ENCODE data around the gene CD9.
A peak's percentile ranks its signal among the peaks of the same experiment; 100 is the strongest.

The CD9 gene

GRCh38 chr12:6178981-6179761 lies 21.0 kb upstream of the CD9 start:
- Histone ChIP-seq H2BK5ac (ENCODE audit: low read depth, low read length, poor library complexity) (peak overlapping the region; percentile 92), H3K36me3 (ENCODE audit: control insufficient read depth in 1 of 2, insufficient read depth in 2 of 2, low read length in 2 of 2) (no peaks in the 10 kb centered on the region), H3K27ac (ENCODE audit: low read depth, low read length) (peak overlapping the region; percentile 99), H2AFZ (ENCODE audit: insufficient read depth, low read length, poor library complexity) (peak overlapping the region; percentile 74), H3K14ac (ENCODE audit: low read length) (peak overlapping the region; percentile 89), H3K23ac (ENCODE audit: low read length) (no peak overlapping the region), H3K79me1 (ENCODE audit: low read length) (peaks cover 51% of the 10 kb centered on the region), H3K4ac (ENCODE audit: low read depth, low read length) (peak overlapping the region; percentile 7), H3K4me1 (ENCODE audit: control insufficient read depth in 1 of 2, insufficient read depth in 2 of 2, low read length in 2 of 2) (peaks cover 40 to 52% of the 10 kb centered on the region in 2 experiments), H4K8ac (ENCODE audit: low read depth, low read length) (peak overlapping the region; percentile 64), H2BK120ac (ENCODE audit: insufficient read depth, low read length, poor library complexity) (peak overlapping the region; percentile 98), H3K79me2 (ENCODE audit: control insufficient read depth, insufficient read depth, low read length, poor library complexity) (peaks cover 16% of the 10 kb centered on the region), H3K9me3 (ENCODE audit: insufficient read depth, low read depth, low read length) (no peaks in the 10 kb centered on the region), H2BK12ac (ENCODE audit: low read length) (peak overlapping the region; percentile 98), H3K9ac (ENCODE audit: low read length) (no peak overlapping the region), H3K18ac (ENCODE audit: low read length) (peak overlapping the region; percentile 89), H4K12ac (ENCODE audit: low read depth, low read length) (peak overlapping the region; percentile 51), H2AK5ac (ENCODE audit: low read length) (peak overlapping the region; percentile 61), H3K27me3 (ENCODE audit: insufficient read depth, low read length) (no peaks in the 10 kb centered on the region), H3K4me2 (ENCODE audit: low read length) (peak overlapping the region; percentile 50), H4K91ac (ENCODE audit: low read depth, low read length) (peak overlapping the region; percentile 90), H3K4me3 (ENCODE audit: low read depth, low read length) (no peak overlapping the region)
- no CpG with 5 or more reads among the region's 10 CpGs for WGBS (ENCODE audit: extremely low coverage, insufficient coverage, insufficient read length)
- peak; percentile 85 to 91 for DNase-seq

DNA sequence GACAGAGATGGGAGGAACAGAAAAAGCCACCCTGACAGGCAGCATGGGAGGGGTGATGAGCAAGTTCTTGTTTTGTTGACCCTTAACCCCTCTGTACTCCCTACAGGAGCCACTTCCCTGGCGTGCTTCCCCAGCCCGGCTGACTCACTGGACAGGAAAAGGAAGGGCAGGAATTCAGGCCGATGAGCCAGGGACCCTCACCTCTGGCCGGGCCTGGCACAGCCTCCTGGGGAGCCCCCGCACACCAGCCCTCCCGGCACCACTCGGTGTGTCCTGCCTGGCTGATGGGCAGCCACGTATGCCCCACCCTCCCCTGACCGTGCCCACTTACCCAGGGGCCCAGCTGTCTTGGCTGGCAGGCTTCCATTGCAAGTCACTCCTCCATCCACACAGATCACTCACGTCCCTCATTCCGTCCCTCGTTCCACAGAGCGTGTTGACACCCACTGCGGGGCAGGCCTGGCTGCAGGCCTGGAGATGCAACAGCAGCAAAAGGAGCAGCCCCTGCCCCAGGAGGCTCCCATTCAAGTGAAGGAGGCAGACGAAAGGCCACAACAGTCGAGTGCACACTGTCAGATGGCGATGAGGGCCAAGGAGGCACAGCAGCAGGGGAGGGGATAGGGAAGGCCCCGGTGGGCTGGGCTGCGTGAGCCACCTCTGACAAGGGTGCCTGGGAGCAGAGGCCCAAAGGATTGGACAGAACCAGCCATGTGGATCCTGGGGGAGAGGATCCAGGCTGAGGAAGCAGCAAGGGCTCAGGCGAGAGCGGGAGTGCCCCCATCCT lies 19.7 kb upstream of the CD9 start:
- Histone ChIP-seq H3K79me2 (ENCODE audit: control insufficient read depth, insufficient read depth, low read length, poor library complexity) (peaks cover 16% of the 10 kb centered on the region), H3K4me3 (ENCODE audit: low read depth, low read length) (no peak overlapping the region), H3K4me2 (ENCODE audit: low read length) (no peak overlapping the region), H3K4me1 (ENCODE audit: control insufficient read depth in 1 of 2, insufficient read depth in 2 of 2, low read length in 2 of 2) (peaks cover 40 to 52% of the 10 kb centered on the region in 2 experiments), H4K91ac (ENCODE audit: low read depth, low read length) (peak overlapping the region; percentile 90), H3K9me3 (ENCODE audit: insufficient read depth, low read depth, low read length) (no peaks in the 10 kb centered on the region), H2AK5ac (ENCODE audit: low read length) (peak overlapping the region; percentile 74), H4K12ac (ENCODE audit: low read depth, low read length) (peak overlapping the region; percentile 2), H2BK12ac (ENCODE audit: low read length) (peak overlapping the region; percentile 98), H3K27me3 (ENCODE audit: insufficient read depth, low read length) (no peaks in the 10 kb centered on the region), H2AFZ (ENCODE audit: insufficient read depth, low read length, poor library complexity) (peak overlapping the region; percentile 57), H2BK120ac (ENCODE audit: insufficient read depth, low read length, poor library complexity) (peak overlapping the region; percentile 98), H3K9ac (ENCODE audit: low read length) (no peak overlapping the region), H4K8ac (ENCODE audit: low read depth, low read length) (peak overlapping the region; percentile 24), H3K36me3 (ENCODE audit: control insufficient read depth in 1 of 2, insufficient read depth in 2 of 2, low read length in 2 of 2) (no peaks in the 10 kb centered on the region), H3K27ac (ENCODE audit: low read depth, low read length) (peak overlapping the region; percentile 99), H3K4ac (ENCODE audit: low read depth, low read length) (peak overlapping the region; percentile 7), H2BK5ac (ENCODE audit: low read depth, low read length, poor library complexity) (peak overlapping the region; percentile 92), H3K23ac (ENCODE audit: low read length) (no peak overlapping the region), H3K18ac (ENCODE audit: low read length) (peak overlapping the region; percentile 49), H3K14ac (ENCODE audit: low read length) (peak overlapping the region; percentile 89), H3K79me1 (ENCODE audit: low read length) (peaks cover 51% of the 10 kb centered on the region)
- DNase-seq, result peak in 1 of 2 donors; percentile 30
- no CpG with 5 or more reads among the region's 21 CpGs for WGBS (ENCODE audit: extremely low coverage, insufficient coverage, insufficient read length)

GRCh38 chr12:6181166-6181565 lies 19.0 kb upstream of the CD9 start:
- Histone ChIP-seq H3K79me2 (ENCODE audit: control insufficient read depth, insufficient read depth, low read length, poor library complexity) (peaks cover 16% of the 10 kb centered on the region), H3K36me3 (ENCODE audit: control insufficient read depth in 1 of 2, insufficient read depth in 2 of 2, low read length in 2 of 2) (no peaks in the 10 kb centered on the region), H2BK5ac (ENCODE audit: low read depth, low read length, poor library complexity) (no peak overlapping the region), H3K4me2 (ENCODE audit: low read length) (no peak overlapping the region), H3K4me3 (ENCODE audit: low read depth, low read length) (no peak overlapping the region), H3K14ac (ENCODE audit: low read length) (no peak overlapping the region), H3K18ac (ENCODE audit: low read length) (no peak overlapping the region), H3K23ac (ENCODE audit: low read length) (no peak overlapping the region), H2AK5ac (ENCODE audit: low read length) (peak overlapping the region; percentile 31), H3K79me1 (ENCODE audit: low read length) (peaks cover 54% of the 10 kb centered on the region), H4K12ac (ENCODE audit: low read depth, low read length) (no peak overlapping the region), H3K27ac (ENCODE audit: low read depth, low read length) (no peak overlapping the region), H3K9ac (ENCODE audit: low read length) (no peak overlapping the region), H4K91ac (ENCODE audit: low read depth, low read length) (peak overlapping the region; percentile 90), H4K8ac (ENCODE audit: low read depth, low read length) (no peak overlapping the region), H2BK120ac (ENCODE audit: insufficient read depth, low read length, poor library complexity) (peak overlapping the region; percentile 7), H3K4ac (ENCODE audit: low read depth, low read length) (no peak overlapping the region), H3K4me1 (ENCODE audit: control insufficient read depth in 1 of 2, insufficient read depth in 2 of 2, low read length in 2 of 2) (peaks cover 40 to 56% of the 10 kb centered on the region in 2 experiments), H2BK12ac (ENCODE audit: low read length) (peak overlapping the region; percentile 16), H3K27me3 (ENCODE audit: insufficient read depth, low read length) (no peaks in the 10 kb centered on the region), H2AFZ (ENCODE audit: insufficient read depth, low read length, poor library complexity) (no peak overlapping the region), H3K9me3 (ENCODE audit: insufficient read depth, low read depth, low read length) (no peaks in the 10 kb centered on the region)
- no peak for DNase-seq
- WGBS (ENCODE audit: extremely low coverage, insufficient coverage, insufficient read length), result no CpG with 5 or more reads among the region's 1 CpG

- H3K79me2 ChIP-seq (ENCODE audit: control insufficient read depth, insufficient read depth, low read length, poor library complexity), result peaks cover 16% of the 10 kb centered on the region
- H4K91ac ChIP-seq (ENCODE audit: low read depth, low read length), result peak overlapping the region; percentile 89
- H3K18ac ChIP-seq (ENCODE audit: low read length), result peak overlapping the region; percentile 77
- no peak for DNase-seq
- H4K8ac ChIP-seq (ENCODE audit: low read depth, low read length), result peak overlapping the region; percentile 41
- H3K9me3 ChIP-seq (ENCODE audit: insufficient read depth, low read depth, low read length), result no peaks in the 10 kb centered on the region
- H3K27ac ChIP-seq (ENCODE audit: low read depth, low read length), result peak overlapping the region; percentile 24
- H3K4me3 ChIP-seq (ENCODE audit: low read depth, low read length), result no peak overlapping the region
- no CpG with 5 or more reads among the region's 17 CpGs for WGBS (ENCODE audit: extremely low coverage, insufficient coverage, insufficient read length)
- peak overlapping the region; percentile 54 for H3K14ac ChIP-seq (ENCODE audit: low read length)
- H3K36me3 ChIP-seq (ENCODE audit: control insufficient read depth in 1 of 2, insufficient read depth in 2 of 2, low read length in 2 of 2), result no peaks in the 10 kb centered on the region
- peaks cover 54% of the 10 kb centered on the region for H3K79me1 ChIP-seq (ENCODE audit: low read length)
- H2BK5ac ChIP-seq (ENCODE audit: low read depth, low read length, poor library complexity), result peak overlapping the region; percentile 44
- H3K27me3 ChIP-seq (ENCODE audit: insufficient read depth, low read length), result no peaks in the 10 kb centered on the region
- no peak overlapping the region for H3K9ac ChIP-seq (ENCODE audit: low read length)
- H2AFZ ChIP-seq (ENCODE audit: insufficient read depth, low read length, poor library complexity), result no peak overlapping the region
- H3K4me2 ChIP-seq (ENCODE audit: low read length), result no peak overlapping the region
- no peak overlapping the region for H4K12ac ChIP-seq (ENCODE audit: low read depth, low read length)
- peak overlapping the region; percentile 7 for H3K4ac ChIP-seq (ENCODE audit: low read depth, low read length)
- H2AK5ac ChIP-seq (ENCODE audit: low read length), result peak overlapping the region; percentile 49
- no peak overlapping the region for H3K23ac ChIP-seq (ENCODE audit: low read length)
- peak overlapping the region; percentile 79 for H2BK120ac ChIP-seq (ENCODE audit: insufficient read depth, low read length, poor library complexity)
- peak overlapping the region; percentile 95 for H2BK12ac ChIP-seq (ENCODE audit: low read length)
- peaks cover 40 to 56% of the 10 kb centered on the region in 2 experiments for H3K4me1 ChIP-seq (ENCODE audit: control insufficient read depth in 1 of 2, insufficient read depth in 2 of 2, low read length in 2 of 2)
Measured at GRCh38 chr12:6181583-6182278, 18.5 kb upstream of the CD9 start.

All from trophoblast cell (in vitro differentiated cells and primary cell).